GM21825 (cell line): Measurements from ENCODE around the gene RIMKLB.

Source experiments
- ATAC-seq: cut with Tn5 transposase; IDR thresholded peaks from one replicate; pipeline ENCODE4 v1.9.1; 2021; ENCODE audit warnings: mild to moderate bottlenecking, moderate library complexity; ENCODE audit not compliant: unreplicated experiment

The RIMKLB gene, protein sequence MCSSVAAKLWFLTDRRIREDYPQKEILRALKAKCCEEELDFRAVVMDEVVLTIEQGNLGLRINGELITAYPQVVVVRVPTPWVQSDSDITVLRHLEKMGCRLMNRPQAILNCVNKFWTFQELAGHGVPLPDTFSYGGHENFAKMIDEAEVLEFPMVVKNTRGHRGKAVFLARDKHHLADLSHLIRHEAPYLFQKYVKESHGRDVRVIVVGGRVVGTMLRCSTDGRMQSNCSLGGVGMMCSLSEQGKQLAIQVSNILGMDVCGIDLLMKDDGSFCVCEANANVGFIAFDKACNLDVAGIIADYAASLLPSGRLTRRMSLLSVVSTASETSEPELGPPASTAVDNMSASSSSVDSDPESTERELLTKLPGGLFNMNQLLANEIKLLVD

DNA sequence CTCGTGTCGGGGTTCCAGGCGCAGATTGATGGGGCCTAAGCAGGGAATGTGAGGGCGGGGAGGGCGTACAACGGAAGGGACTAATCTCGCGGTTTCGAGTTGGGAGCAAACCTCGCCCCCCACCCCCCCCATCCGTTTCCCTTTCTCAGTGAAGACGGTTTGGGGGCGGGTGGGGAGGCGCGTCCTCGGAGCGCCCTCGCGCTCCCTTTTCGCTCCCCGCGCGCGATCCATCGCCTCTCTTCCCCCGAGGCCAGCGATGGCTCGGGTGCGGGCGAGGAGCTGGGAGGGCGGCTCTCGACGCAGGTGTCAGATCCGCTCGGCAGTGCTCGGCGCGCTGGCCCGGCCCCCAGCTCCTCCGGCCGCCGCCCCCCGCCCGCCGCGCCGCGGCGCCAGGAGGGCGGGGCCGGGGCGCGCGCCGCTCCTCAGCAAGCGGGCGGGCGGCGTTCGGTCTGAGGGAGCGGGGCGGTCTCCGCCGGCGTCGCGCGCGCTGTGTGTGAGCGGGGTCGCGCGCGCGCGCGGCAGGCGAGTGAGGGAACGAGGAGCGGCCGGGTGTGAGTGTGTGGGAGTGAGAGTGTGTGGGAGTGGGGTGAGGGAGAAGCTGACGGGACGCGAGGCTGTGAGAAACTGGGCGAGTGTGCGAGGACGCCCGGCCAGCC, at the start of gene RIMKLB:
RIMKLB (plus strand) TSS at position 516 of the 656 bp plus-strand sequence. CDS start 15,876 bp downstream, outside the sequence.
- ATAC-seq, result peak; percentile 90

DNA sequence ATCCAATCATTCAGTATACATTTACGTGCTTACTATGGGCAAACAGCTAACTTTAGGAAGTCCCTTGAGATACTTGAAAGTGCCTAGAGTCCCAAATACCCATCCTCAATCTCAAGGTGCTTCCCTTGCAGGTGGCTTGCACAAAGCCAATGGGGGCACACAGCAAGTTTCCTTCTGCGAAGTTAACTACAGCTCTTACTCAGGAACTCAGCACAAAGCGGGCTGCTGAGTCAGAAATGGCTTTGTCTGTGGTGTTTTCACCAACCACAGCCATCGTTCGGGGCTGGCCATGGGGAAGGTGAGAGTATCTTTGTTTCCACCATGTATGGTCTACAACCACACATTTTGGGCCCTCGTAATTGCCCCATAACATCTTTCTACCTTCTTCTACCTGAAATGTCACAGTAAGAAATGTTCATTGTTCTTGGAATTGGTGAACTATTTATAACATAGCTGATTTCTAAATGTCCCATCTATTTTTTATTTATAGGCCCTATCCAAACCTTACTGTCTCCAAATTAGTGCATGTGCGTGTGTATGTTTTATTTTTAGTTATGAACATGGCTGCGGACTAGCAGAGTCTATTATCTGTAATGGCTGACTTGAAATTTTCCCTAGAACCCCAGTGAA, 49.1 kb upstream of the RIMKLB start:
- peak; percentile 70 for ATAC-seq

DNA sequence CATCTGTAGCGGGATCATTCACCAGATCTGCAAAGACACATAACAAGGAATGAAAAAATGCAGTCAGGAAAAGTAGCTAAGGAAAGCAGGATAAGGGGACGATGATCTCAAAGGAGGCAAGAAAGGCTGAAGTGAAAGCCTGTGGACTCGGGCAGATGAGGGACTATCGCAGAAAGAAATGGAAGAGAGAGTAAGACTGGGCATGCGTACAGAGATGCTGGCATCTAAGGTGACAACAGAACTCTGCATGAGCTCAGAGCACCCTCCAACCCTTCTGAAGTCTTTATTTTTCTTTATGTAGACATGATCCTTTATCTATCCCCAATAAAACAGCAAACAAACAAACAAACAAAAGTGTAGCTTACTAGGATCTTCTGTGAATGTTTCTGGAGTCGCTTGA, 42.4 kb upstream of the RIMKLB start:
- ATAC-seq, result no peak

DNA sequence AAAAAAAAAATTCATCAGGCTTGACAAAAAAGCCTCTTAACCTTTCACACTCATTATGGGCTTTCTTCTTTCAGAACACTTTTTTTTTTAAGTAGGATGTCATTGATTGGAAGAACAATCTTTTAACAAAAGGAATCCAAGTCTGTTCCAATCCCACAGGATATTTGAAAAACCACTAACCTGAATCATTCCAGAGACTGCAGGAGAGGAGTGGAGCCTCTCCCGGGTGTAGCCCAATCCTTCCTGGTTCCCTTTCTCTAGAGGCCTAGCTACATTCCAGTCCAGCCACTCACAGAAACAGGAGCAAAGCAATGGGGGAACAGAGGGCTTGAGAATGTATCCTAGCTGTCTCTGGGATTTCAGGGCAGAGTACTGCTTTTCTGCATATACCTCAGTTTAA, 39.4 kb upstream of the RIMKLB start:
- ATAC-seq, result no peak

DNA sequence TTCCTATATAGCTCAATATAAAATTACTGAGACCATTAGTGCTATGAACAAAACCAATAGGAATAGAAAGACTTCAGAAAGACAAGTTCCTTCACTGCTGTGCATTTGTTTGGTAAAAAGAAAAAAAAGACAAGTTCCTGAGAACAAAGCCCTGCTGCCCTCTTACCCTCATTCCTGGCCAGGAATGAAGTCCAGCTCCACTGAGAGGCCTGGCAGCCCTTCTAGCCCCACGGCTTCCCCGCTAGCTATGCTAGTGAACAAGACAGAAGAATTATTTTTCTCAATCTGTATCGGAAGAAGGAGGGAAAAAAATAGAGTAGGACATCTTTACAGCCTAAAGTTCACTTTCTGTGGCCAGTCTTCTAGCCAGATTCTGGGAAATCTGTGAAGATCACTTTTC, 36.8 kb upstream of the RIMKLB start:
- ATAC-seq, result no peak

DNA sequence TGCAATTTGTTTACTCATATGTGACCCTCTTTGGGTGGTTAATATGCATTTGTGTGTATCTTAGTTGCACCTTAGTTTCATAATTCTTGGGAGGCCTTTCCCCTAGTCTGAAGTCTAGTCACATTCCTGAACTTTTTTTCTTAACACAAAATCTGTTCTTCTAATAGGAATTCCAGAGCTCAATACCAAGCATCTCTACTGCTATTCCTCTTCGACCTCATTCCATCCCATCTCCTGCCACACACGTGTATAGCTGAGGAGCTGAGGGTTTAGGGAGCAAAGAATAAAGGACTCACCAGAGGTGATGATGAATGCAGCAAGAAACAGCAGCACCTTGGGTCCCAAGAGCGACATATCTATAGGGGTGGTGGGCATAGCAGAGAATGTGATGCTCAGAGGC, 36.0 kb upstream of the RIMKLB start:
- no peak for ATAC-seq

DNA sequence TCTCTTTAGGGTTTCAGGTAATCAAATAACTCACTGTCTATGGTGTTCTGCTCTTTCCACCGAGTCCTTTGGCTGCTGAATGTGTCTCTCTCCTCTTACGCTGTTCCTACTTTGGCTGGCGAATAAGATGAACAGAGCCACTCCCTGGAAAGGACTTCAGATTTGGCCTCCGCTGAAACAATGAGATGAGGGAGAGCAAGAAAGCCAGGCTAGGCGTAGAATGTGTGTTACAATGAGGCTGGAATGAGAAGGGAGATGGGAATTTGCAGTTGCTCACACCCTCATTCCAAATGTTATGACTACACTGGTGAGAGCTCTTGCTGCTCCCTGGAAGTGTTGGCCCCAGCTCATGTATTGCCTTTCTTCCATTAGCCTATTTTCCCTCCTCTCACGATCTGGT, 35.2 kb upstream of the RIMKLB start, which contains the start of gene MFAP5:
MFAP5 (minus strand) TSS at position 234 of the 400 bp plus-strand sequence. CDS start 722 bp downstream, outside the sequence.
- ATAC-seq, result no peak

DNA sequence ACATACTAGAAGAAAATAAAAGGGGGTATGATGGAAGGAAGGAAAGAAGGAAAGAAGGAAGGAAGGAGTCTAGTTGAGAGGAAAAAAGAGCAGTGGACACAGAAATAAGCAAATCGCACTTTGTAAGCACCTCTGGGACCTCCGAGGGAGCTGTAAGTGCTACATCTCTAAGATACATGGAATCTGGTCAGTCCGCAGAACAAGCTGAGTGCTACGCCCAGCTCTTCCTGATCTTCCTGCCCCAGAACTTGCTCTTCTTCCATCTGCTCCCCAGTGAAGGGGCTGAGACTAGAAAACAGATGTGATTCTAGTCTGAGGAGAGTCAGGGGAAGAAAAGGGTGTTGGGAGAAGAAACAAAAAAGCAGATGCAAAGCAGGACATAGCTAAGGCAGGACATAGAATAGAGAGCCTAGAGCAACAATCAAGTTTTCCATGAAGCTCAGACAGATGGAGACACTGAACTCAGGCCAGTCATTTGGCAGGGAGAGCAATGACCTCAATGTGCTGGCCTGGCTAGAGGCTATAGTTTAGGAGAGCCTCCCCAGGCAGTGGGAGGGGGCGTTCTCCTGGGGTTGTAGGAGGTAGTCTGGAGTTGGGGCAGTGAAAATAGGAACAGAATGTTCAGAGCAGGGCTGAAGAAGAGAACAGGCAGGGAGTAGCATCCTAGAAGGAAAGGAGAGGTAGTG, 33.4 kb upstream of the RIMKLB start:
- ATAC-seq, result no peak

DNA sequence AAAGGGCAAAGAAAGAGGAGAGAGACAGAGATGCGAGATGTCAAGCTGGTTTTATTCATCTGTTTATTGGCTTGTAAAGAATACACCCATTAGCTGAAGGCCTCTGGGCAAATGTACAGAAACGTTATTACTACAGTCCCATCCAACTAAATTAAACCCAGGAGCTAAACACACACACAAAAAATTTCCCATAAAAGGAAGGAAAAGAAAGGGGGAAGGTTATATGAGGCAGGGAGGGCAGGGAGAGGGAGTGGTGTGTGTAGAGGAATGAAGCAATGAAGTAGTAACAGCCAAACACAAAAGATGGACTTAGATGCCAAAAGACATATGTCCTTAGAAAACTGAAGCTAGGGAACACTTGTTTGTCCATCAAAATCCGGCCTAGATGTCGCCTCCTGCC, 32.0 kb upstream of the RIMKLB start:
- no peak for ATAC-seq

DNA sequence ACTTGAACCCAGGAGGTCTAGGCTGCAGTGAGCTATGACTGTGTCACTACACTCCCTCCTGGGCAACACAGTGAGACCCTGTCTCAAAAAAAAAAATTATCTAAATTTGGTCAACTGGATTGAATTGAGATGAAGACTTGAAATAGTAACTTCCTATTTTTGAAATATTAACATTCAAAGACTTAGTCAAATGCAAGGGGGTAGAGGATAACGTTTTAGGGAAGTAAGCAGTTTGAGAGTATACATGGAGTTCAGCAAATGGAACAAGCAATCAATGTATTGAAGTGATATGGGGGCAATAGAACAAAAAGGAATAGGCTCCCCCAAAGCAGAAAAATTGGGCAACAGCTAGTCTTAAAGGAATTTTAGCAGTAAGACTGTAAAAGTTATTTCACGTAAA, 30.5 kb upstream of the RIMKLB start:
- no peak for ATAC-seq

DNA sequence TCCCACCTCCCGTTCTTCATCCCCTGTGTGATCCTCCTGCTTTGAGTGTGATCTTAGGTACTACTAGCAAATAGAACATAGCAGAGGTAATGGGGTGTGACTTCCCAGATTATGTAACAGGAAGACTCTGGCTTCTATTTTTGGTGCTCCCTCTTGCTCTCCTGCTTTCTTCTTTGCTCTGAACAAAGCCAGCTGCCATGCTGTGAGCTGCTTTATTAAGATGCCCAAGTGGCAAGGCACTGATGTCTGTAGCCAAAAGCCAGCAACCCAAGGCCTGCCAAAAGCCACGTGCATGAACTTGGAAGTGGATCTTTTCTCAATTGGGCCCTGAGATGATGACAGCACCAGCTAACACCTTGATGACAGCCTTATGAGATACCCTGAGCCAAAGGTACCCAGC, 29.4 kb upstream of the RIMKLB start:
- ATAC-seq, result no peak

DNA sequence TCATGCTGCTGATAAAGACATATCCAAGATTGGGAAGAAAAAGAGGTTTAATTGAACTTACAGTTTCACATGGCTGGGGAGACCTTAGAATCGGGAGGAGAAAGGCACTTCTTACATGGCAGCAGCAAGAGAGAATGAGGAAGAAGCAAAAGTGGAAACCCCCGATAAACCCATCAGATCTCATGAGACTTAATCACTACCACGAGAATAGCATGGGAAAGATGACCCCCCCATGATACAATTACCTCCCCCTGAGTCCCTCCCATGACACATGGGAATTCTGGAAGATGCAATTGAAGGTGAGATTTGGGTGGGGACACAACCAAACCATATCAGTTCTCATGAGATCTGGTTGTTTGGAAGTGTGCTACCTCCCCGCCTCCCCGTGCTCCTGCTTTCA, 25.4 kb upstream of the RIMKLB start:
- ATAC-seq, result no peak

DNA sequence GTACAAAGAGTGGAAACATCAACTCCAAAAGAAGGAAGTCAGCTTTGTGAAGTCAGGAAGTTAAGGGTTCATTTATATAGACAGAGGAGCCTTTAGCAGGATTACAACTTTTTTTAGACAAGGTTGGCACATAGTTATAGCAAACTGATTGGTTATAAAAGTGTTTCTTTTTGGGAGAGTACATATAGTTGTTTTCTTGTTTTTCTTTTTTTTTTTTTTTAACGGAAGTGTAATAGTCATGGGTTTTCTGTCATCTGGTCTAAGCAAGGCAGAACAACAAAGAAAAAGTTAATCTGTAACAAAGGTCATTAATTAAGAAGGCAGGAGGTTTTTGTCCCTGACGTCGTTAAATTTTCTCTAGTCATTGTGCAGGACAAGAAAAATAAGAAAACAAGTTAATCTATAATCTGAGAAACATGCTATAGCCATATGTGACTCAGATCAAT, 22.2 kb upstream of the RIMKLB start:
- ATAC-seq, result peak; percentile 46

DNA sequence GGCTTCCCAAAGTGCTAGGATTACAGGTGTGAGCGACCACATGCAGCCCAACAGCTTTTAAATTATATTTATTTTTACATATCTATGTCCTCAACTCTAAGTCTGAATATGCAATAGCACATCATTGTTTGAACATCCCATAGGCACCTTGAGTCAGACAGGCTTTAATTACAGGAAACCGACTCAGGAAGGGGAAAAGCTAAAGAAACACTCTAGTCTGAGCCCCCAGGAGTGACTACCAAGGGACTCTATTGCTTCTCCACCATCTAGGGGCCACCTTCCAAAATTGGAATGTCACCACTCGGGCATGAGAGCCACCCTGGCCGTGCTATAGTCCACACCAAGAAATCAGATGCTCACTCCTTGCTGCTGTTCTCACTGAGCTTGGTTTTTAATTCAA, 21.1 kb upstream of the RIMKLB start:
- ATAC-seq, result no peak

DNA sequence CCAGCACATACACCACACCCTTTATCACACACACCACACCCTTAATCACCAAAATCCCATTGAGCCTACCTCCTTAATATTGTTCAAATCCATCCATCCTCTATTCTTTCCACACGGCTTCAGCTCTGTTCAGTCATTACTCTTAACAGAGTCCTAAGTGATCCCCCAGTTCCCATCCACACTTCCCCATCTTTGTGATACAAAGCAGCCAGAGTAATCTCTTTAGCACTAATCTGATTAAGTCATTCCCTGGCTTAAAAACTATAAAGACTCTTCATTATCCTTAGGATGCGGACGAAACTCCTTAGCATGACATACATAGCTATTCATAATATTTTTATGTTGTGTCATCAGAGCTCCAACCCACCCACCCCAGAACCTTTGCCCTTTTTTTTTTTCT, 20.4 kb upstream of the RIMKLB start:
- ATAC-seq, result no peak

DNA sequence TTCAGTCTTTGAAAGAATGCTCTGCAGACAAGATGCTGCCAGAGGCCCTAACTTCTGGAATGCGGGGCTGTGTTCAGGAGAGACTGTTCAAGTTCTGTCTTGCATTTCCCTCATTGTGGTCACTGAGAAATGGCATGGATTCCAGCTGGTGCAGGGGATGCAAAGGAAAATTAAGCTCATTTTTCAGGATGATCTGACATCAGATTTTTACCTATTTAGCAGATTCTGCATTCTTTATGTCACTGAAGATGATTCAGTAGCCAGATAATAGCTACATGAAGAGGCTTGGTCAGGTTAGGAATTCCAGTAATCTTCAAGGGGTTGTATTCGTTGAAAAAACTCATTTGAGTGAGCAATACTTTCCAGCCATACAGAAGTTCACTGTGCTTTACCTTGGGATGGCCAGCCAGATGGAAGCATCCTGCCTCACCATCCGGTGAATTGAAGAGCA, 19.1 kb upstream of the RIMKLB start:
- no peak for ATAC-seq

DNA sequence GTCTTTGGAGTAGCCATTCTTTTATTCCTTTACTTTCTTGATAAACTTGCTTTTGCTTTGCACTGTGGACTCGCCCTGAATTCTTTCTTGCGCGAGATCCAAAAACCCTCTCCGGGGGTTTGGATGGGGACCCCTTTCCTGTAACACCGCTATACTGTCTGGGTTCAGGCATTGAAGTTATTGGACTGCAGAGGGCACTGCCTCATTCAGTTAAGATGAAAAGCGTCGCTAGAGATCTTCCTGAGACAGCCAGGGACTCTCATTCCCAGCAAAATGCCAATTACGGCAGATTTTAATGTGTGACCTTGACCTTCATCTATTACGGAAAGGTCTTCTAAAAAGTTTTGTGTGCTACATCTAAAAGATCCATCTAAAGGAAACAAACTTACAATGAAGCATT, 17.3 kb upstream of the RIMKLB start:
- ATAC-seq, result no peak

DNA sequence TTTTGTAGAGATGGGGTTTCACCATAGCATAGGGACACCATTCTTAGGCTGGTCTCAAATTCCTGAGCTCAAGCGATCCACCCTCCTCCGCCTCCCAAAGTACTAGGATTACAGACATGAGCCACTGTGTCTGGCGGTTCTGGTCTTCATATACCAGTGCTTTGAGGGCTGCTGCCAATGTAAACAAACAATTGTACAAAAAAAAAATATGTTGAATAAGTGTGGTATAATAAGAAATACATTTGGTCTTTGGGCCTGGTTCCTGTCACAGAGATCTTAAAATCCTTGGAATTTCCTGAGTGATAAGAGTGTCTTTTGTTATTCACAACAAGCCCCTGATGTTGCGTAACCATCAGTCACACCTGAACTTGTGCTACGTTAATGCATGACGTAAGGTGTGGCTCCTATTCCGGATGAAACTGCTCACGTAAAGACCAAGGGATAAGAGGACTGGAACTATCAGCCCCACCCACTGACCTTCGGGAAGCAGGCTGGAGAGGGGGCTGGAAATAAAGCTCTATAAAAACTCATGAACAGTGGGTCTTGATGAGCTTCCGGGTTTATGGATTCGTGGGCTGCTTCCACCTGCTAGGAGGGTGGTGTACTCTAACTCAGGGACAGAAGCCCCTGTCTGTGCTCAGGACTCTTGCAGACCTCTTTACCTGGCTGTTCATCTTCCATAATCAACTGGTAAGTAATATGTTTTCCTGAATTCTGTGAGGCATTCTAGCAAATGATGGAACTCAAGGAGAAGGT, 16.5 kb upstream of the RIMKLB start:
- no peak for ATAC-seq

DNA sequence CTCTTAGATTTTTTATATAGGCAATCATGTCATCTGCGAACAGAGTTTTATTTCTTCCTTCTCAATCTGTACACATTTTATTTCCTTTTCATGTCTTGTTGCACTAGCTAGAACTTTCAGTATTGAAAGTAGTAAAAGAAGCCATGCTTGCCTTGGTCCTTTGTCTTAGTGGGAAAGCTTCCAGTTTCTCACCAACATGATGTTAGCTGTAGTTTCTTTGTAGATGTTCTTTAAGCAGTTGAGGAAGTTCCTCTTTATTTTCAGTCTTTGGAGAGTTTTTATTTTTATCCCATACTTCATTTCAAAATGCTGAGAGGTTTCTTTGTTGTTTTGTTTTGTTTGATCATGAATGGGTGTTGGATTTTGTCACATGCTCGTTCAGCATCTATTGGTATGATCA, 12.7 kb upstream of the RIMKLB start:
- no peak for ATAC-seq

DNA sequence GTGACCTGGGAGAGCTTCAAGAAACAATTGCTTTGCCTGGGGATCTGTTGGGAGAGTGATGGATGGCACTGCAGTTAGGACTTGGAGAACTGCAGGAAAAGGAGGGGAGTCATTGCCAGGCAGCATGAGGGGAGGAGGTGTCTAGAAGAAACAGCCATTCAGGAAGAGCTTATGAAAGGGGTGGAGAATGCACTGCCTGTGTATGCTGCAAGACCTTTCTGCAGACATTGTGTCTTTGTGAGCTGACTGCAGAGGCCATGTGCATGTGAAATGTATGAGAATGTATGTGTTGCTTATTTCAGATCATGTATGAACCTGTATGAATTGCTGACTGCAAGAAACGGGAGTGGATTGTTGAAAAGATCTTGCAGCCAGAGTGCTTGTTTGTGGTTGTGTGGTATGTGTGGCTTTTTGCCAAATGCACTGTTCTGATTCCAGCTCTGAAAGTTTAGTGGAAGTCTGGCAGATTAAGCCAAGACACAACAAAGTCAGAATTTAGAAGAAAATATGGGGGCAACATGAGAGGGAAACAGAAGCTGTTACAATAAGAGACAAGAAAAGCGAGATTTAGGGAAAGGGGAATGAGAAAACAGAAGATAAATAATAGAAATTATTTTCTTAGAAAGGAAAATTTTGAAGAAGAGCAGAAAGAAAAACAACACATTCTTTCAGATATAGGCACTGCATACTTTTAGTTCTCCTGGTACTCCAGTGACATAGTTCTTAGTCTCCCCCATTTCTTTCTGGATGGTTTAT, 9.8 kb upstream of the RIMKLB start:
- no peak for ATAC-seq
